Measurements from ENCODE around the gene SPEF1.

DNA sequence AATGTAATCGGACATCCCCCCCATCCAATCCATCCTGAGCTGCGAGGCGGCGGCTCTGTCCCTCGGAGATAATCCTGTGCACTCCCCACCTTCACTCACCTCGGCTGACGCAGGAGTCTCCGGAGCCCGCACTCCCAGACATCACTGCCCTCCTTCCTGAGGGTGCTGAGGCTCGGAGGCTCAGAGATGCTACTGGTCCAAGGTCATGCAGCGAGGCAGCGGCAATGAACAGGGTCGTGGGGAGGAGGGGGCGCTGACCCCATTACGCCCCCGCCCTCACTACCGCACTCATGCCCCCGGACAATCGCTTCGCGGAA lies 14.2 kb downstream of the SPEF1 start:
- TF ChIP-seq, protein P1, sequence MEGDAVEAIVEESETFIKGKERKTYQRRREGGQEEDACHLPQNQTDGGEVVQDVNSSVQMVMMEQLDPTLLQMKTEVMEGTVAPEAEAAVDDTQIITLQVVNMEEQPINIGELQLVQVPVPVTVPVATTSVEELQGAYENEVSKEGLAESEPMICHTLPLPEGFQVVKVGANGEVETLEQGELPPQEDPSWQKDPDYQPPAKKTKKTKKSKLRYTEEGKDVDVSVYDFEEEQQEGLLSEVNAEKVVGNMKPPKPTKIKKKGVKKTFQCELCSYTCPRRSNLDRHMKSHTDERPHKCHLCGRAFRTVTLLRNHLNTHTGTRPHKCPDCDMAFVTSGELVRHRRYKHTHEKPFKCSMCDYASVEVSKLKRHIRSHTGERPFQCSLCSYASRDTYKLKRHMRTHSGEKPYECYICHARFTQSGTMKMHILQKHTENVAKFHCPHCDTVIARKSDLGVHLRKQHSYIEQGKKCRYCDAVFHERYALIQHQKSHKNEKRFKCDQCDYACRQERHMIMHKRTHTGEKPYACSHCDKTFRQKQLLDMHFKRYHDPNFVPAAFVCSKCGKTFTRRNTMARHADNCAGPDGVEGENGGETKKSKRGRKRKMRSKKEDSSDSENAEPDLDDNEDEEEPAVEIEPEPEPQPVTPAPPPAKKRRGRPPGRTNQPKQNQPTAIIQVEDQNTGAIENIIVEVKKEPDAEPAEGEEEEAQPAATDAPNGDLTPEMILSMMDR (IDR thresholded peaks at IDR 0.05; ENCODE audit: poor library complexity): no peak
- no peak for TF ChIP-seq EZH2phosphoT487 (IDR thresholded peaks at IDR 0.05; ENCODE audit: low read depth, severe bottlenecking, unreplicated experiment)
- no peak for TF ChIP-seq EZH2 (IDR thresholded peaks at IDR 0.05; ENCODE audit: borderline replicate concordance)
